ENCODE results near the gene DUSP9.

GRCh38 chrX:153662266-153662665 lies 15.3 kb downstream of the DUSP9 start:
- TF ChIP-seq CTCF (IDR thresholded peaks at IDR 0.05 in 4 of 5, conservative IDR thresholded peaks at IDR 0.05 in 1 of 5) (peak in 2 of 5 experiments; percentile 31 to 57), POLR2A (IDR thresholded peaks at IDR 0.05) (no peak)
